H9 (cell line): Measurements from ENCODE around the gene SEMA4C. TPM values are rescaled to one million over a fixed set of nuclear protein-coding genes. Genes with fewer than 3 reads are reported as not detected.

Experiments
- DNase-seq: peaks from one replicate; pipeline ENCODE4 v3.0.0-alpha.2; 2017
- H2AFZ ChIP-seq: one replicate; pipeline ENCODE4 v1.6.1; 2013; ENCODE audit warnings: mild to moderate bottlenecking, low read length, control low read depth, moderate library complexity
- H2AK5ac ChIP-seq: 2 replicates; pipeline ENCODE4 v1.6.1; 2013; ENCODE audit warnings: low read length, control low read depth, mixed read lengths; ENCODE audit not compliant: insufficient read length
- H2BK120ac ChIP-seq: one replicate; pipeline ENCODE4 v1.6.1; 2013; ENCODE audit warnings: low read depth, mild to moderate bottlenecking, low read length, control low read depth, inconsistent platforms; ENCODE audit not compliant: poor library complexity, severe bottlenecking
- H2BK12ac ChIP-seq: 2 replicates; pipeline ENCODE4 v1.6.1; 2013; ENCODE audit warnings: low read length, control low read depth, mixed read lengths, low read depth; ENCODE audit not compliant: insufficient read length
- H2BK15ac ChIP-seq: 2 replicates; pipeline ENCODE4 v1.6.1; 2013; ENCODE audit warnings: low read depth, low read length, control low read depth
- H2BK20ac ChIP-seq: one replicate; pipeline ENCODE4 v1.6.1; 2013; ENCODE audit warnings: low read depth, mild to moderate bottlenecking, low read length, control low read depth, inconsistent platforms; ENCODE audit not compliant: poor library complexity, severe bottlenecking
- H2BK5ac ChIP-seq: 2 replicates; pipeline ENCODE4 v1.6.1; 2013; ENCODE audit warnings: low read length, control low read depth, mixed read lengths; ENCODE audit not compliant: insufficient read length
- H3K14ac ChIP-seq: 2 replicates; pipeline ENCODE4 v1.6.1; 2013; ENCODE audit warnings: low read length, control low read depth; ENCODE audit not compliant: insufficient read depth
- H3K18ac ChIP-seq: 2 replicates; pipeline ENCODE4 v1.6.1; 2013; ENCODE audit warnings: low read depth, mild to moderate bottlenecking, mixed read lengths, low read length, control low read depth; ENCODE audit not compliant: insufficient read length
- H3K23ac ChIP-seq: 2 replicates; pipeline ENCODE4 v1.6.1; 2013; ENCODE audit warnings: low read length, control low read depth, mixed read lengths, low read depth; ENCODE audit not compliant: insufficient read length
- H3K23me2 ChIP-seq: 2 replicates; pipeline ENCODE4 v1.6.1; 2013; ENCODE audit warnings: low read depth, mild to moderate bottlenecking, mixed read lengths, low read length, control low read depth; ENCODE audit not compliant: insufficient read length, poor library complexity, severe bottlenecking
- H3K27ac ChIP-seq: 2 replicates; pipeline ENCODE4 v1.5.1; 2013; ENCODE audit warnings: low read length, control low read depth, mixed read lengths, low read depth; ENCODE audit not compliant: insufficient read length
- H3K27me3 ChIP-seq: 2 replicates; pipeline ENCODE4 v1.6.1; 2013; ENCODE audit warnings: low read length, control low read depth, inconsistent platforms; ENCODE audit not compliant: insufficient read depth
- H3K4ac ChIP-seq: 2 replicates; pipeline ENCODE4 v1.6.1; 2013; ENCODE audit warnings: low read depth, mild to moderate bottlenecking, control low read depth, inconsistent platforms, low read length, moderate library complexity
- H3K4me1 ChIP-seq: 2 replicates; pipeline ENCODE4 v1.6.1; 2013; ENCODE audit warnings: low read length, control low read depth, inconsistent platforms; ENCODE audit not compliant: insufficient read depth
- H3K4me2 ChIP-seq: 2 replicates; pipeline ENCODE4 v1.6.1; 2013; ENCODE audit warnings: low read length, control low read depth, mixed read lengths; ENCODE audit not compliant: insufficient read length, insufficient read depth
- H3K56ac ChIP-seq: 2 replicates; pipeline ENCODE4 v1.6.1; 2013; ENCODE audit warnings: low read depth, mild to moderate bottlenecking, mixed read lengths, low read length, control low read depth; ENCODE audit not compliant: insufficient read length
- H3K79me1 ChIP-seq: 2 replicates; pipeline ENCODE4 v1.6.1; 2013; ENCODE audit warnings: low read depth, mild to moderate bottlenecking, moderate library complexity, low read length, control low read depth, inconsistent platforms; ENCODE audit not compliant: insufficient read depth, poor library complexity, severe bottlenecking
- H3K79me2 ChIP-seq: 2 replicates; pipeline ENCODE4 v1.6.1; 2013; ENCODE audit warnings: low read length, control low read depth, inconsistent platforms; ENCODE audit not compliant: insufficient read depth
- H3K9ac ChIP-seq: 2 replicates; pipeline ENCODE4 v1.6.1; 2013; ENCODE audit warnings: low read length, control low read depth, mixed read lengths; ENCODE audit not compliant: insufficient read length; ENCODE audit errors: extremely low read depth
- H3K9me3 ChIP-seq: one replicate; pipeline ENCODE4 v1.6.1; 2013; ENCODE audit warnings: low read depth, low read length, inconsistent platforms; ENCODE audit not compliant: control insufficient read depth
- H3T11ph ChIP-seq: one replicate; pipeline ENCODE4 v1.6.1; 2013; ENCODE audit warnings: mild to moderate bottlenecking, low read length, control low read depth, inconsistent platforms
- H4K20me1 ChIP-seq: one replicate; pipeline ENCODE4 v1.6.1; 2013; ENCODE audit not compliant: control insufficient read depth, insufficient read length, insufficient read depth
- H4K5ac ChIP-seq: 2 replicates; pipeline ENCODE4 v1.6.1; 2013; ENCODE audit warnings: low read depth, mild to moderate bottlenecking, mixed read lengths, low read length, control low read depth; ENCODE audit not compliant: insufficient read length
- H4K8ac ChIP-seq: replicated peaks from 2 replicates; pipeline ENCODE4 v1.6.1; 2013; ENCODE audit warnings: low read length, control low read depth, mixed read lengths, low read depth; ENCODE audit not compliant: insufficient read length
- H4K91ac ChIP-seq: 2 replicates; pipeline ENCODE4 v1.6.1; 2013; ENCODE audit warnings: low read depth, mild to moderate bottlenecking, moderate library complexity, mixed read lengths, low read length, control low read depth; ENCODE audit not compliant: insufficient read length
- H3K27ac Mint-ChIP-seq, 3 experiments: 2 replicates in 2 of 3; 3 replicates in 1 of 3; pipeline ENCODE4 v1.8.0; 2020 to 2021; ENCODE audit warnings: mixed read lengths in 3 of 3, mild to moderate bottlenecking in 1 of 3, moderate library complexity in 1 of 3
- H3K27me3 Mint-ChIP-seq: 2 replicates; pipeline ENCODE4 v1.8.0; 2021; ENCODE audit warnings: low read depth, mild to moderate bottlenecking, moderate library complexity, mixed read lengths
- H3K36me3 Mint-ChIP-seq, 3 experiments: 2 replicates in 2 of 3; 3 replicates in 1 of 3; pipeline ENCODE4 v1.8.0; 2020 to 2021; ENCODE audit warnings: low read depth in 3 of 3, mixed read lengths in 3 of 3; ENCODE audit not compliant: insufficient read depth in 1 of 3
- H3K4me1 Mint-ChIP-seq, 2 experiments: 2 replicates each; pipeline ENCODE4 v1.8.0; 2020; ENCODE audit warnings: mixed read lengths in 2 of 2
- H3K4me3 Mint-ChIP-seq, 2 experiments: 2 replicates in 1 of 2; 3 replicates in 1 of 2; pipeline ENCODE4 v1.8.0; 2020 to 2021; ENCODE audit warnings: mild to moderate bottlenecking in 2 of 2, mixed read lengths in 2 of 2, moderate library complexity in 1 of 2
- H3K9me3 Mint-ChIP-seq, 2 experiments: 2 replicates in 1 of 2; 3 replicates in 1 of 2; pipeline ENCODE4 v1.8.0; 2020; ENCODE audit warnings: mild to moderate bottlenecking in 2 of 2, mixed read lengths in 2 of 2, moderate library complexity in 1 of 2
- CTCF ChIP-seq: fragments of 200-600 bp; sonication (generic); conservative IDR thresholded peaks from 3 replicates; pipeline ENCODE4 v1.8.0; 2021; ENCODE audit warnings: antibody characterized with exemption, mild to moderate bottlenecking
- WGBS: extraction: QIAGEN DNeasy Blood & Tissue Kit; methylation state at CpG from one replicate; pipeline ENCODE4 v1.1.7; 2013; ENCODE audit warnings: missing lambda C conversion rate, low lambda C conversion rate, mixed read lengths; ENCODE audit not compliant: insufficient read length; ENCODE audit errors: extremely low coverage; 5-methylcytosine and 5-hydroxymethylcytosine counted together
- total RNA-seq: library from RNA; stranded (reverse); gene quantifications from 2 replicates; pipeline ENCODE4 v1.2.1, GENCODE V29; 2021

Gene SEMA4C
- total RNA-seq, 1 experiment from 2014 or later = 81.6 TPM

GRCh38 chr2:96907115-96908041 lies 37.5 kb upstream of the SEMA4C start:
- no CpG with 5 or more reads among the region's 21 CpGs for WGBS
- Histone ChIP-seq H3K23me2 (no peaks in the 10 kb centered on the region), H2BK120ac (no peak overlapping the region), H4K8ac (no peak overlapping the region), H2BK20ac (no peak overlapping the region), H3K23ac (no peak overlapping the region), H4K20me1 (no peaks in the 10 kb centered on the region), H2BK12ac (no peak overlapping the region), H4K91ac (no peak overlapping the region), H3K9ac (no peak overlapping the region), H3K4me1 (peaks cover 2% of the 10 kb centered on the region; the same call in 1 of the 2 replicates), H3K4ac (no peak overlapping the region), H3K14ac (no peak overlapping the region), H2BK5ac (no peak overlapping the region), H3K4me2 (no peak overlapping the region), H3K18ac (no peak overlapping the region), H3T11ph (no peak overlapping the region), H3K9me3 (no peaks in the 10 kb centered on the region), H2AK5ac (no peak overlapping the region), H2BK15ac (no peak overlapping the region), H3K56ac (no peak overlapping the region), H3K79me1 (no peaks in the 10 kb centered on the region), H3K79me2 (no peaks in the 10 kb centered on the region), H2AFZ (no peak overlapping the region), H4K5ac (no peak overlapping the region), H3K27me3 (no peaks in the 10 kb centered on the region), H3K27ac (no peak overlapping the region)
- H3K4me1 Mint-ChIP-seq = peaks cover 27 to 39% of the 10 kb centered on the region in 2 experiments
- H3K27ac Mint-ChIP-seq = peak overlapping the region in 2 of 3 experiments; percentile 62 to 74; a peak in 3 of 7 replicates
- H3K27me3 Mint-ChIP-seq = peaks cover 13% of the 10 kb centered on the region
- DNase-seq = peak; percentile 81
- no peaks in the 10 kb centered on the region; a peak in 1 of 5 replicates for H3K9me3 Mint-ChIP-seq
- peak overlapping the region in 1 of 2 experiments; percentile 26; a peak in 1 of 5 replicates for H3K4me3 Mint-ChIP-seq
- 0 out of 7 replicates have a peak, but pooled peaks cover 0 to 4% (median 0%) of the 10 kb centered on the region in 3 experiments for H3K36me3 Mint-ChIP-seq
- no peak for TF ChIP-seq CTCF
